Tongue (tissue), 2 donors: ENCODE data around the gene CHCHD6. TPM values are rescaled to one million over a fixed set of nuclear protein-coding genes. Genes with fewer than 3 reads are reported as not detected.

ENCODE experiments used
- DNase-seq: peaks from one replicate; pipeline ENCODE4 v3.0.0-alpha.2; 2015
- total RNA-seq: library from RNA; depleted of rRNA; stranded (reverse); fragments of >200 nt; gene quantifications from one replicate; pipeline ENCODE4 v1.2.3, GENCODE V29; 2014

Gene CHCHD6
- total RNA-seq, 1 donor from 2014 or later: 4.8 TPM

GRCh38 chr3:126859415-126860246 is 155.6 kb downstream of the CHCHD6 start:
- no peak for DNase-seq

GRCh38 chr3:126865736-126866135 is 161.7 kb downstream of the CHCHD6 start:
- no peak for DNase-seq

GRCh38 chr3:126866175-126866759 is 162.2 kb downstream of the CHCHD6 start:
- DNase-seq: no peak

GRCh38 chr3:126867190-126867862 is 163.3 kb downstream of the CHCHD6 start:
- DNase-seq: no peak

GRCh38 chr3:126867863-126868200 is 163.8 kb downstream of the CHCHD6 start:
- DNase-seq: no peak

- DNase-seq: no peak
Measured at GRCh38 chr3:126870608-126871210, 166.7 kb downstream of the CHCHD6 start.

GRCh38 chr3:126872701-126873342 is 168.8 kb downstream of the CHCHD6 start:
- DNase-seq: no peak

GRCh38 chr3:126873416-126873815 is 169.4 kb downstream of the CHCHD6 start:
- DNase-seq: no peak

GRCh38 chr3:126878664-126879063 is 174.6 kb downstream of the CHCHD6 start:
- DNase-seq: no peak

- no peak for DNase-seq
Measured at GRCh38 chr3:126880901-126881300, 176.9 kb downstream of the CHCHD6 start.

GRCh38 chr3:126881861-126882260 is 177.8 kb downstream of the CHCHD6 start:
- no peak for DNase-seq

GRCh38 chr3:126883241-126883640 is 179.2 kb downstream of the CHCHD6 start:
- no peak for DNase-seq

GRCh38 chr3:126885425-126885824 is 181.4 kb downstream of the CHCHD6 start:
- no peak for DNase-seq

- DNase-seq: no peak
Measured at GRCh38 chr3:126886217-126886616, 182.2 kb downstream of the CHCHD6 start.

GRCh38 chr3:126887686-126888085 is 183.6 kb downstream of the CHCHD6 start:
- DNase-seq: no peak

GRCh38 chr3:126888186-126888760 is 184.2 kb downstream of the CHCHD6 start:
- DNase-seq: no peak

- no peak for DNase-seq
Measured at GRCh38 chr3:126889276-126890201, 185.5 kb downstream of the CHCHD6 start.

- no peak for DNase-seq
Measured at GRCh38 chr3:126891141-126891540, 187.1 kb downstream of the CHCHD6 start.

- DNase-seq: no peak
Measured at GRCh38 chr3:126891791-126892190, 187.8 kb downstream of the CHCHD6 start.

GRCh38 chr3:126893651-126894050 is 189.6 kb downstream of the CHCHD6 start:
- DNase-seq: no peak

GRCh38 chr3:126894475-126894874 is 190.4 kb downstream of the CHCHD6 start:
- DNase-seq: no peak
